ENCODE results near the gene LRBA.

GRCh38 chr4:150355858-150356455, 659.1 kb downstream of the LRBA start:
- TF ChIP-seq, protein P1, sequence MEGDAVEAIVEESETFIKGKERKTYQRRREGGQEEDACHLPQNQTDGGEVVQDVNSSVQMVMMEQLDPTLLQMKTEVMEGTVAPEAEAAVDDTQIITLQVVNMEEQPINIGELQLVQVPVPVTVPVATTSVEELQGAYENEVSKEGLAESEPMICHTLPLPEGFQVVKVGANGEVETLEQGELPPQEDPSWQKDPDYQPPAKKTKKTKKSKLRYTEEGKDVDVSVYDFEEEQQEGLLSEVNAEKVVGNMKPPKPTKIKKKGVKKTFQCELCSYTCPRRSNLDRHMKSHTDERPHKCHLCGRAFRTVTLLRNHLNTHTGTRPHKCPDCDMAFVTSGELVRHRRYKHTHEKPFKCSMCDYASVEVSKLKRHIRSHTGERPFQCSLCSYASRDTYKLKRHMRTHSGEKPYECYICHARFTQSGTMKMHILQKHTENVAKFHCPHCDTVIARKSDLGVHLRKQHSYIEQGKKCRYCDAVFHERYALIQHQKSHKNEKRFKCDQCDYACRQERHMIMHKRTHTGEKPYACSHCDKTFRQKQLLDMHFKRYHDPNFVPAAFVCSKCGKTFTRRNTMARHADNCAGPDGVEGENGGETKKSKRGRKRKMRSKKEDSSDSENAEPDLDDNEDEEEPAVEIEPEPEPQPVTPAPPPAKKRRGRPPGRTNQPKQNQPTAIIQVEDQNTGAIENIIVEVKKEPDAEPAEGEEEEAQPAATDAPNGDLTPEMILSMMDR (IDR thresholded peaks at IDR 0.05; ENCODE audit: borderline replicate concordance, extremely low read depth, low read length, poor library complexity, severe bottlenecking) = no peak
- TF ChIP-seq EZH2 (IDR thresholded peaks at IDR 0.05; ENCODE audit: borderline replicate concordance, low read depth, low read length, severe bottlenecking) = no peak
